Activated CD4-positive, CD25-positive, alpha-beta regulatory T cell treated with anti-CD3 and anti-CD28 coated beads, Interleukin-2, amount 50 U/mL, for 24 hours (primary cell): ENCODE data around the gene NME7.
"Not testable (repeated sequence)": the region's sequence is repeated elsewhere in the genome, so short reads cannot be mapped to it uniquely, and the experiment has no call there.

Experiments
- ATAC-seq, 2 donors: fragments of 150-1000 bp; cut with Tn5 transposase; one replicate each; pipeline ENCODE4 v1.10.0; 2021; ENCODE audit warnings: mild to moderate bottlenecking in 1 of 2, moderate library complexity in 1 of 2

Gene NME7

DNA sequence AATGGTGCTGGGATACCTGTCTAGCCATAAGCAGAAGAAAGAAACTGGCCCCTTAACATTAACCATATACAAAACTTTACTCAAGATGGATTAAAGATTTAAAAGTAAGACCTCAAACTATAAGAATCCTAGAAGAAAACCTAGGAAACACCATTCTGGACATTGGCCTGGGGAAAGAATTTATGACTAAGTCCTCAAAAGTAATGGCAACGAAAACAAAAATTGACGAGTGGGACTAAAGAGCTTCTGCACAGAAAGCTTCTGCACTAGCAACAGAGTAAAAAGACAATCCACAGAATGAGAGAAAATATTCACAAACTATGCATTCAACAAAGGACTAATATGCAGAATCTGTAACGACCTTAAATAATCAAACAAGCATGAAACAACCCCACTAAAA is 66.7 kb downstream of the NME7 start:
- no peak for ATAC-seq

DNA sequence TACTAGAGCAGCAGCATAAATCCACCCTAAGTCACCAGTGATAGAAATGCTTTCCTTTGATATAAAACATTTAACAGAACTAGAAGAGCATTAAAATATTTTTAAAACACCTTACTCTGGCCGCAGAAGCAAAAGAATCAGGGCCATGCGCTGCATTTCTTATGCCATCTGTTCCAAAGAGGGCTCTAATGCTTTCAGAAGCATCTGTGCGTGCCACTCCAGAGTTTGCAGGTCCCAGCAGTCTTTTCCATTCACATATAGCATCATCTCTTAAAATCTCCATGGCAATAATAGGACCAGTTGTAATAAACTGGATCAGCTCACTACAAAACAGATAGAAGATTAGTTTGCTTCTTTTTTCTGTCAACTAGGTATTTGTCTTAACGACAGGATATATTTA is 69.2 kb downstream of the NME7 start:
- no peak for ATAC-seq

GRCh38 chr1:169295846-169296245 is 71.8 kb downstream of the NME7 start:
- ATAC-seq = no peak

- no peak for ATAC-seq
Observed at GRCh38 chr1:169295425-169295824, 72.2 kb downstream of the NME7 start.

GRCh38 chr1:169289016-169289415 is 78.6 kb downstream of the NME7 start:
- no peak for ATAC-seq

- ATAC-seq = no peak
Observed at GRCh38 chr1:169288011-169288414, 79.6 kb downstream of the NME7 start.

GRCh38 chr1:169287280-169287679 is 80.3 kb downstream of the NME7 start:
- ATAC-seq = no peak

- not testable (repeated sequence) for ATAC-seq
Observed at GRCh38 chr1:169281562-169281961, 86.0 kb downstream of the NME7 start.

DNA sequence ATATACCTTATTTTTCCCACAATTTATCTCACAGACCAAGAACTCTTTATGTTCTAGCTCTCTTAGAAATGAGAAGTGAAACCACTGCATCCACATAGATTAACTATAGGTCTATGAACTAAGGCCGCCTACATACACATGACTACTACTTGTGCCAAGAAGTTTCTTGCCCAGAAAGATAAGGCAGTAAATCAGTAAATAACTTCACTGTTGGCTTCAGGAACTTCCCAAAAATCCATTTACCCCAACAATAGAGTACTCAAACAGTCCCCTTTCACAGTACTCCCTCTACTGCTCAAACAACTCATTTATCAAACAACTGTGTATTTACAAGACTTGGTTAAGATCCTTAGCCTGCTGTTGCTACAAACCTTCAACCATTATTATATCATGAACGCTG is 96.5 kb downstream of the NME7 start:
- ATAC-seq = no peak

GRCh38 chr1:169266133-169266532 is 101.5 kb downstream of the NME7 start:
- no peak for ATAC-seq

DNA sequence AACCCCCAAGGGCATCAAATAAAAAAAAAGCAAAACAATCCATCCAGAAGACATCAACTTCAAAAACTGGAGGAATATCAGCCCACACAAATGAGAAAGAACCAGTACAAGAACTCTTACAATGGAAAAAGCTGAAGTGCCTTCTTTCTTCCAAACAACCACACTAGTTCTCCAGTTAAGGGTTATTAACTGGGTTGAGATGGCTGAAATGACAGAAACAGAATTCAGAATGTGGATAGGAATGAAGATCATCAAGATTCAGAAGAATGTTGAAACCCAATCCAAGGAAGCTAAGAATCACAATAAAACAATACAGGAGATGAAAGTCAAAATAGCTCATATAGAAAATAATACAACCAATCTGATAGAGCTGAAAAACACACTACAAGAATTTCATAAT is 104.5 kb downstream of the NME7 start:
- ATAC-seq = no peak

GRCh38 chr1:169261884-169262283 is 105.7 kb downstream of the NME7 start:
- ATAC-seq = no peak

DNA sequence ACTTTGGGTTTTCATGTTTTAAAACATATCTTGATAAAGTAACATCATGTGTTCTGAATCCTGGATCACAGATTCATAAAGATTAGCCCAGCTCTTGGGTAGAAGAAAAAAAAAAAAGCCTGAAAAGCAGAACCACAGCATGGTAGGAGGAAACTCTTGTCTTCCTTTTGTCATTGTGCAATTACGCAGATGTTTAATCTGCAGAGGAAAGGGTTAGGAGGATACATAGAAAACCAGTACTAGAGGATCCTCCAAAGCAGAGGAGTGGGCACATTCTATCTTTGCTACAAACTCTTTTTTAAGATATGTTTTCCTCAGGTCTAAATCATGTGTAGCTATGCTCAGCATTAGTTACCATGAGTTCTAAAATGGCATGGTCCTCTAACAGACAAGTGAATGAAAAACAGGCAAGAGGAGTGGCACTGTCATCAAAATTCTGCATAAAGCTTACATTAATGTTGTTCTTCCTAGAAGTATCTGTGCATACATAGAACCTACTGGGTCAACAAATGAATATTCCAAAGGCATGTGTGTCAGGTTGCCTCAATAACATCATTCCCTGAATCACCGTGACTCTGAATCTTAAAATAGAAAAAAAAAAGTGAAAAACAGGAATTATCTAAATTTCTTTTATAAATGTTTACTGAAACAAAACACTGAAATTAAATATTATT is 107.0 kb downstream of the NME7 start:
- no peak for ATAC-seq

GRCh38 chr1:169259816-169260215 is 107.8 kb downstream of the NME7 start:
- ATAC-seq = no peak

- ATAC-seq = no peak
Observed at GRCh38 chr1:169250795-169251194, 116.8 kb downstream of the NME7 start.

DNA sequence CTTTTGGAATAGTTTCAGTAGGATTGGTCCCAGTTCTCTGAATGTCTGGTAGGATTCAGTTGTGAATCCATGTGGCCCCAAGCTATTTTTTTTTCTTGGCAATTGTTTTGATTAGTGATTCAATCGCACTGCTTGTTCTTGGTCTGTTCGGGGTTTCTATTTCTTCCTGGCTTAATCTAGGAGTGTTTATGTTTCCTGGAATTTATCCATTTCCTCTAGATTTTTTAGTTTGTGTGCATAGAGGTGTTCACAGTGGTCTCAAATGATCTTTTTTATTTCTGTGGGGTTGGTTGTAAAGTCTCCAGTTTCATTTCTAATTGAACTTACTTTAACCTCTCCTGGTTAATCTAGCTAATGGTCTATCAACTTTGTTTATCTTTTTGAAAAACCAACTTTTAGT is 117.6 kb downstream of the NME7 start:
- ATAC-seq = no peak

- no peak for ATAC-seq
Observed at GRCh38 chr1:169249611-169250010, 118.0 kb downstream of the NME7 start.

DNA sequence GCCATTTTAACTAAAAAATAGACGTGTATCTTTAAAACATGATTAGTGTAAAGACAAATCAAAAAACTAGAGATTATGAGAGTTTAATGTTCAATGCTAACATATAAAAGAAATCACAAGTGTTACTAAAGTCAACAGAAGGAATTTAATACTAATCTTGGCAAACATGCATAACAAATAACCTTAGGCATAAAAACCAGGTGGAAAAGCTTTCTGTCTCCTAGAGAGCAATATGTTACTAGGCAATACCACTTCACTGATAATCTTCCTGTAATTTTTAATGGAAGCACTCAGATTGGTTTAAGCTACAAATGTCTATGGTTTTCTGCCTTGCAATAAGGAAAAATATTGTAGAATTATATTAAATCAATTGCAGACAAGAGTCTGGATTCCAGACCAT is 121.9 kb downstream of the NME7 start:
- ATAC-seq = no peak

GRCh38 chr1:169240449-169241232 is 127.0 kb downstream of the NME7 start:
- ATAC-seq = peak; percentile 70 to 74

DNA sequence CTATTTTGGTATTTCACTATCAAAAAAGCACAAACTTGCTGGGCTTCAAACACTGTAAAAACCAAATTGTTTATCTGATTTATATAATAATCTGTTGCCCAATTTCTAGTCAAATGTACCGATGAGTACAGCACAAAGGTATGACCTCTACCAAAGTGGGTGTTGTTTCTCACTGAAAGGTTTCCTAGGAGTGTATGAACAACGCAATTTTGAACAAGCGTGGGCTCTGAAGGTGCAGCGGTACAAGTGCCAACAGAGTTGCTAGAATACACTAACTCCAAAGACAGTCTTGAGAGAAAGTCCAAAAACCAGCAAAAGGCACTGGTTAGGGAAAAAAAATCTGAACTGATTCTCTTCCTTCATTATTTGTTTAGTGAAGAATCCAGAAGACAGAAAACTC is 130.7 kb downstream of the NME7 start:
- no peak for ATAC-seq

- no peak for ATAC-seq
Observed at GRCh38 chr1:169236143-169236542, 131.5 kb downstream of the NME7 start.

GRCh38 chr1:169235568-169235967 is 132.0 kb downstream of the NME7 start:
- no peak for ATAC-seq

DNA sequence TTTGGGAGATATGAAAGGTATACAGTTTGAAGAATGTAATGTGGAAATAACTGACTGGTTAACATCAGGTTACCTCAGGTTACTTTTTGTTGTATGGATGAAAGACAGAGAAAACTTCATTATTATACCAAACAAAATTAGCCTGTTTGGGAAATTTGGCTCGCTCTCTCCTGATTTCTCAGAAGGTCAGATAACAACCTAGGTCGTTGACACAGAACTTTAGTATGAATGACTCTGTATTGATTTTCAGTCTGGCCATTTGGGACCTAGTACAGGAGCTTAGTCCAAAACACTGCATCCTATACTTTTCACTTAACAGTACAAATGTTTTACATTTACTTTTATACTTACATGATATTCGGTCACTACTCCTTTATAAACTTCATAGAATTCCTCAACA is 132.8 kb downstream of the NME7 start:
- no peak for ATAC-seq

- ATAC-seq = no peak
Observed at GRCh38 chr1:169217636-169218035, 150.0 kb downstream of the NME7 start.

DNA sequence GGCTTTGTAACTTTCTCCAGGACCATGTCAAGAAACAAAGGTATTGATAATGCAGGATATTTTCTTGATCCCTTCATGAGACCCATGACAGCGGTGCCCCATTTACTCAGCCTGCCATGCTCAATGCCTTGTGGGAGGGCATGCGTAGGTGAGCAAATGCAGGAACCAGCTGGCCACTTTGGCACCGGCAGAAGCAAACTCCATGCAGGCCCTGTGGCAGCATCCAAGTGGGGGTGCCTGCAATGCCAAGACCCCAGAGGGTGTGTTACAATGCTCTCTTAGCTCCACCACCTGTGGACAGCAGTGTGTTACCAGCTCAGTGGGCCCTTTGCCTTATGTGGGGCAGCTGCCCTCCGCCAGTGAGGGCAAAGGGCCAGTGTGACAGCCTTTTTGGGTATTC is 153.0 kb downstream of the NME7 start:
- no peak for ATAC-seq
